ENCODE data around the gene TNFRSF8. TPM values are rescaled to one million over a fixed set of nuclear protein-coding genes. Genes with fewer than 3 reads are reported as not detected.

TNFRSF8 gene
- total RNA-seq, 1 experiment from 2014 or later = not detected

GRCh38 chr1:12184008-12184681 lies 121.0 kb downstream of the TNFRSF8 start:
- intact Hi-C loops (cut with micrococcal nuclease) = no loop called here
- no peak for TF ChIP-seq EZH2 (IDR thresholded peaks at IDR 0.05; ENCODE audit: low read length, unreplicated experiment)
- TF ChIP-seq EZH2phosphoT487 (IDR thresholded peaks at IDR 0.05; ENCODE audit: borderline replicate concordance, low read length) = no peak
- TF ChIP-seq CTCF (conservative IDR thresholded peaks at IDR 0.05; ENCODE audit: low read depth, low read length) = no peak
- no TSS peak for BruUV-seq (replicated peaks)
- Histone ChIP-seq H3K9me2 (replicated peaks; ENCODE audit: low read length) (no peaks in the 10 kb centered on the region), H3K36me3 (ENCODE audit: low read depth, low read length) (no peaks in the 10 kb centered on the region), H3K9ac (ENCODE audit: low read length) (no peak overlapping the region), H4K20me1 (ENCODE audit: low read length) (no peaks in the 10 kb centered on the region), H2AFZ (ENCODE audit: low read length) (no peak overlapping the region), H3K4me1 (ENCODE audit: insufficient read depth, low read length) (no peaks in the 10 kb centered on the region), H3K4me2 (ENCODE audit: low read length) (no peak overlapping the region), H3F3A (ENCODE audit: low read length, unreplicated experiment) (no peaks in the 10 kb centered on the region), H3K79me2 (ENCODE audit: low read length) (no peaks in the 10 kb centered on the region), H3K27ac (ENCODE audit: low read length) (no peak overlapping the region), H3K27me3 (ENCODE audit: low read length) (no peaks in the 10 kb centered on the region), H3K4me3 (ENCODE audit: low read length) (no peak overlapping the region), H3K9me3 (ENCODE audit: low read length) (no peaks in the 10 kb centered on the region)
- CTCF ChIA-PET = no interaction called here
- POLR2A ChIA-PET (ENCODE audit: unreplicated experiment) = no interaction called here
- DNase-seq (no peak), ATAC-seq (no peak)

- no peaks in the 10 kb centered on the region for H3K9me2 ChIP-seq (replicated peaks; ENCODE audit: low read length)
- no peaks in the 10 kb centered on the region for H3F3A ChIP-seq (ENCODE audit: low read length, unreplicated experiment)
- H3K4me2 ChIP-seq (ENCODE audit: low read length) = no peak overlapping the region
- no peak overlapping the region for H3K9ac ChIP-seq (ENCODE audit: low read length)
- ChIA-PET POLR2A (ENCODE audit: unreplicated experiment) (no interaction called here), CTCF (no interaction called here)
- H3K27ac ChIP-seq (ENCODE audit: low read length) = no peak overlapping the region
- DNase-seq (no peak), ATAC-seq (no peak)
- H3K9me3 ChIP-seq (ENCODE audit: low read length) = no peaks in the 10 kb centered on the region
- no peak for TF ChIP-seq CTCF (conservative IDR thresholded peaks at IDR 0.05; ENCODE audit: low read depth, low read length)
- no peak for TF ChIP-seq EZH2 (IDR thresholded peaks at IDR 0.05; ENCODE audit: low read length, unreplicated experiment)
- TF ChIP-seq EZH2phosphoT487 (IDR thresholded peaks at IDR 0.05; ENCODE audit: borderline replicate concordance, low read length) = no peak
- no peaks in the 10 kb centered on the region for H3K4me1 ChIP-seq (ENCODE audit: insufficient read depth, low read length)
- intact Hi-C loops (cut with micrococcal nuclease) = no loop called here
- no peaks in the 10 kb centered on the region for H3K79me2 ChIP-seq (ENCODE audit: low read length)
- H3K27me3 ChIP-seq (ENCODE audit: low read length) = no peaks in the 10 kb centered on the region
- BruUV-seq (replicated peaks) = no TSS peak
- no peaks in the 10 kb centered on the region for H3K36me3 ChIP-seq (ENCODE audit: low read depth, low read length)
- H3K4me3 ChIP-seq (ENCODE audit: low read length) = no peak overlapping the region
- no peak overlapping the region for H2AFZ ChIP-seq (ENCODE audit: low read length)
- no peaks in the 10 kb centered on the region for H4K20me1 ChIP-seq (ENCODE audit: low read length)
Measured at GRCh38 chr1:12185036-12185917, 122.2 kb downstream of the TNFRSF8 start.
